ENCODE measurements around the gene FADS2. TPM values are rescaled to one million over a fixed set of nuclear protein-coding genes. Genes with fewer than 3 reads are reported as not detected.
A peak's percentile ranks its signal among the peaks of the same experiment; 100 is the strongest.

The FADS2 gene
- total and polyA plus RNA-seq, 12 donors = 12.2 to 37.0 (median 23.5) TPM

DNA sequence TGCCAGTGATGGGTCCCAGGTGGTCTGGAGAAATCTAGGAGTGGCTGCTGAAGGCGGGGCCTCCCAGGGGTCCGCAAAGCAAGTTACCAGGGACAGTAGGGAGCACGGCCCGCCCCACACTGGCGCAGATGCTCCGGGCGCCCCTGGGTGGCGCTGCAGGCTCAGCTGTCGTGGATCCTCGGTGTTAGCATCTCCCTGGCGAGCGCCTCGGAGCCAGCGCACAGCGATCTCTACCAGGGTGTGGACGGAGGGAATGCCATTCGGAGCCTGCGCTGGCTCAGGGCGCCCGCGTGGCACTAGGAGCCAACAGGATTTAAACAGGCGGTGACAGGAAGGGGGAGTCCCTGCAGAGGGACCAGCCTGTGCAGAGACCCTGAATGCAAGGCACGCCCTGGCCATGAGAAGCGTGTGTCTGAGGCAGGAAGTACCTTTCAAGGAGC lies 43.1 kb downstream of the FADS2 start:
- intact Hi-C loops (cut with DNase I) = loop anchor here in 6 of 10 donors (1.0 to 5.0 kb wide), 6 partner anchors 20 to 238 kb away; partner anchors contain the start of gene FADS3 (in 1 of the 6)

DNA sequence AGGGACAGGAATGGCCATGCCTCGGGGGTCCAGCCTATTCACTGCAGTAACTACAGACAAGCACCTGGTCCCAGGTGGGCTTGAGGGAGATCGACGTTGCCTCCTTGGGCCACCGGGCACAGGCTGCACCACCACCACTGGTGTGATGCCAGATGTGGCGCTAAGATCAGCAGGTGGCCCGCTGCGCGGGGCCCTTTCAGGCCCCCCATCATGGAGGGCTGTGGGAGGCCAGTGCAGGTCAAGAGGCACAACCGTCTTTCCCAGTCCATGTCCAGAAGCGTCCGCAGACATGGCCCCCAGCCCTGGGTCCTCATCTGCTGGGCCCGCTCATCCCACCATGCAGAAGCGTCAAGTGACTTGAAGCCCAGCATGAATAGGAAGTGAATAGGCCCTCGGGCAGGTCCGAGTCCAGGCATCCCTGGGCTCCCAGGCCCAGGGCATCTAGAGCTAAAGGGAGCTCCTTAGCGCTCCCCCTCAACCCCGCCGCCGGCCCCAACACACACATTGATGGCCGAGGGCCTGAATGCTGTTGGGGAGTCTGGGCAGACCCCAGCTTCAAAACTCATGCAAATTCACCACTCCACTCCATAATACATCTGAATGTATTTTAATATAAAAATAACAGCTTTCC lies 45.0 kb downstream of the FADS2 start:
- peaks cover 6 to 51% (median 31%) of the 10 kb centered on the region in 9 donors for H3K4me1 ChIP-seq
- H3K27me3 ChIP-seq = no peaks in the 10 kb centered on the region
- peaks cover 0 to 38% (median 5%) of the 10 kb centered on the region in 9 donors for H3K36me3 ChIP-seq
- H3K4me3 ChIP-seq = no peak overlapping the region
- H3K27ac ChIP-seq = peak overlapping the region in 5 of 10 donors; percentile 73 to 90 (median 81)
- DNase-seq (no peak), ATAC-seq (no peak)
- intact Hi-C loops (cut with DNase I) = loop anchor here in 3 of 10 donors (2.0 to 5.0 kb wide), 2 partner anchors 74 to 76 kb away; no protein-coding TSS in a partner anchor
- no peaks in the 10 kb centered on the region for H3K9me3 ChIP-seq
- WGBS, 2 donors = 94 to 97% methylated on average over 20 of the region's 20 CpGs
- no peak for TF ChIP-seq CTCF (IDR thresholded peaks at IDR 0.05)

More for the DNA sequence above, 43.1 kb downstream of the FADS2 start:
- ATAC-seq (peak; percentile 82 to 91 (median 88)), DNase-seq (peak; percentile 79 to 87)
- Histone ChIP-seq H3K36me3 (peaks cover 0 to 24% (median 0%) of the 10 kb centered on the region in 9 donors), H3K4me3 (peak overlapping the region in 4 of 10 donors; percentile 10 to 40 (median 25)), H3K27me3 (no peaks in the 10 kb centered on the region), H3K27ac (peak overlapping the region in 9 of 10 donors; percentile 5 to 72 (median 53)), H3K9me3 (no peaks in the 10 kb centered on the region), H3K4me1 (peaks cover 6 to 51% (median 31%) of the 10 kb centered on the region in 9 donors)
- WGBS, 2 donors = 2 to 3% methylated on average over 24 of the region's 24 CpGs
- TF ChIP-seq CTCF (IDR thresholded peaks at IDR 0.05) = peak; percentile 92 to 98 (median 94)

- peaks cover 0 to 46% (median 11%) of the 10 kb centered on the region in 9 donors for H3K36me3 ChIP-seq
- WGBS, 2 donors = 78 to 81% methylated on average over 16 of the region's 16 CpGs
- no peak for DNase-seq
- H3K27me3 ChIP-seq = no peaks in the 10 kb centered on the region
- H3K4me3 ChIP-seq = no peak overlapping the region
- peak in 7 of 8 donors; percentile 4 to 21 (median 6) for ATAC-seq
- intact Hi-C loops (cut with DNase I) = loop anchor here in 3 of 10 donors (1.0 to 5.0 kb wide), 3 partner anchors 15 to 76 kb away; no protein-coding TSS in a partner anchor
- peaks cover 6 to 51% (median 31%) of the 10 kb centered on the region in 9 donors for H3K4me1 ChIP-seq
- peak overlapping the region in 9 of 10 donors; percentile 31 to 90 (median 78) for H3K27ac ChIP-seq
- no peaks in the 10 kb centered on the region for H3K9me3 ChIP-seq
- TF ChIP-seq CTCF (IDR thresholded peaks at IDR 0.05) = peak in 1 of 9 donors; percentile 17
Observed at GRCh38 chr11:61873588-61874376, 45.7 kb downstream of the FADS2 start.

DNA sequence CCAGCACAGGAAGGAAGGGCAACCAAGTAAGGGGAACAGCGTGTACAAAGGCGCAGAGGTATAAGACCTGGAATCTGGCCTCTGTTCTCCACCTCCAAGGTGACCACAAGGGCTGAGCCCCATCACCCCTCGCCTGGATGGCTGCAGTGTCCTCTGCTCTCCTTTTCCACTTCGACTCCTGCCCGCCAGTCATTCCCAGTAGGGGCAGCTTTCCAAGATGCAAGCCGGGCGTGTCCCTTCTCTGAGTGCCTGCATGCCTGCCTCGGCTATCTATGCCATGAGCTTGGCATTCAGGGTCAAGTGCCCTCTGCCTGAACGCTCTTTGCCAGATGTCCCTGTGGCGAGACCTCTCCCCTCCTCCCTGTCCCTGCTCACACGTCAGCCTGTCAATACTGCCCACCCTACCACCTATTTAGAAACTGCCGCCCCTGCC lies 46.3 kb downstream of the FADS2 start:
- H3K27me3 ChIP-seq = no peaks in the 10 kb centered on the region
- peaks cover 6 to 55% (median 33%) of the 10 kb centered on the region in 9 donors for H3K4me1 ChIP-seq
- no peak for TF ChIP-seq CTCF (IDR thresholded peaks at IDR 0.05)
- H3K9me3 ChIP-seq = no peaks in the 10 kb centered on the region
- H3K27ac ChIP-seq = peak overlapping the region in 9 of 10 donors; percentile 31 to 90 (median 78)
- ATAC-seq (peak; percentile 14 to 67 (median 52)), DNase-seq (peak; percentile 68 to 77)
- no peak overlapping the region for H3K4me3 ChIP-seq
- H3K36me3 ChIP-seq = peaks cover 0 to 50% (median 17%) of the 10 kb centered on the region in 9 donors
- WGBS, 2 donors = 55 to 72% methylated on average over 12 of the region's 12 CpGs
- intact Hi-C loops (cut with DNase I) = loop anchor here in 2 of 10 donors (1.0 to 5.0 kb wide), 2 partner anchors 14 to 77 kb away; no protein-coding TSS in a partner anchor

Data from heart right ventricle (tissue), 16 donors.